Body of pancreas (tissue), 4 donors: ENCODE results near the gene SPC24. TPM values are rescaled to one million over a fixed set of nuclear protein-coding genes. Genes with fewer than 3 reads are reported as not detected.
"Not testable (repeated sequence)": the region's sequence is repeated elsewhere in the genome, so short reads cannot be mapped to it uniquely, and the experiment has no call there.

ENCODE experiments used
- ATAC-seq: fragments of 150-250 bp; one replicate; pipeline ENCODE4 v1.9.1; 2016
- DNase-seq, 4 donors: peaks; one replicate each; pipeline ENCODE4 v3.0.0-alpha.2; 2019
- H3K27ac ChIP-seq, 4 donors: fragments of 200-600 bp; sonication (generic); 1 replicate in 3 of 4; 2 replicates in 1 of 4; pipeline versions ENCODE4 v1.5.1 to v1.6.1; 2016 to 2019; ENCODE audit warnings: mild to moderate bottlenecking in 1 of 4, mixed read lengths in 1 of 4, moderate library complexity in 1 of 4
- H3K27me3 ChIP-seq, 2 donors: fragments of 200-600 bp; sonication (generic); one replicate each; pipeline ENCODE4 v1.6.0; 2016; ENCODE audit warnings: mild to moderate bottlenecking in 1 of 2
- H3K36me3 ChIP-seq, 2 donors: fragments of 200-600 bp; sonication (generic); replicated peaks in 1 of 2; 2 replicates each; pipeline ENCODE4 v1.5.1; 2016; ENCODE audit warnings: low read depth in 2 of 2; ENCODE audit not compliant: insufficient read depth in 1 of 2
- H3K4me1 ChIP-seq: fragments of 200-600 bp; sonication (generic); one replicate; pipeline ENCODE4 v1.6.0; 2016
- H3K4me3 ChIP-seq, 2 donors: fragments of 200-600 bp; sonication (generic); 1 replicate in 1 of 2; 2 replicates in 1 of 2; pipeline ENCODE4 v1.5.1; 2016 to 2019
- H3K9me3 ChIP-seq, 3 donors: fragments of 200-600 bp; sonication (generic); 1 replicate in 2 of 3; 2 replicates in 1 of 3; pipeline ENCODE4 v1.5.1; 2016
- POLR2A ChIP-seq, 3 donors: fragments of 450-650 bp; IDR thresholded peaks; one replicate each; pipeline ENCODE4 v1.6.1; 2016; ENCODE audit warnings: antibody characterized with exemption in 3 of 3, mild to moderate bottlenecking in 2 of 3
- WGBS, 2 donors: methylation state at CpG; one replicate each; pipeline ENCODE4 v1.1.5; 2017; 5-methylcytosine and 5-hydroxymethylcytosine counted together
- intact Hi-C: fragments of 100-400 bp; cut with DNase I; formaldehyde crosslinking; loops from one replicate; pipeline ENCODE4 v1.15.1; 2023
- microRNA-seq, 2 donors: library from miRNA; unstranded; fragments of <30 nt; microRNA quantifications; one replicate each; pipeline ENCODE4, GENCODE V29; 2016; ENCODE audit warnings: borderline number of aligned reads in 2 of 2, borderline replicate concordance in 2 of 2
- total RNA-seq, 2 donors: library from RNA; depleted of rRNA; stranded (reverse); fragments of >200 nt; gene quantifications; one replicate each; pipeline ENCODE4 v1.1.0, GENCODE V29; 2016
- TF ChIP-seq, protein P1 (sequence below), 7 experiments: fragments of 450-650 bp in 4 of 7; fragments of 200-600 bp in 3 of 7; sonication (generic) in 3 of 7; IDR thresholded peaks; one replicate each; pipeline ENCODE4 v1.5.1; 2016 to 2019; ENCODE audit warnings: antibody characterized with exemption in 7 of 7

Gene SPC24
- total RNA-seq, 2 donors from 2014 or later = 1.8 to 6.9 TPM

DNA sequence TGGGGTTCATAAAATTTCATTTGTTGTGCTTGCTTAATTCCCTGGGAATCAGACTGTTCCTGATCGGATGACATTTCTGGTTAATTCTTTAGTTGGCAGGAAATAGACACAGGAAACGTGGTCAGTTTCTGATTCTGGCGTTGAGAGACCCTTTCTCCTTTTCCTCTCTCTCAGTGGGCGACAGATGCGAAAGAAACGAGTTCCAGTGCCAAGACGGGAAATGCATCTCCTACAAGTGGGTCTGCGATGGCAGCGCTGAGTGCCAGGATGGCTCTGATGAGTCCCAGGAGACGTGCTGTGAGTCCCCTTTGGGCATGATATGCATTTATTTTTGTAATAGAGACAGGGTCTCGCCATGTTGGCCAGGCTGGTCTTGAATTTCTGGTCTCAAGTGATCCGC lies 55.5 kb downstream of the SPC24 start:
- Histone ChIP-seq H3K4me1 (peaks cover 16% of the 10 kb centered on the region), H3K27ac (no peak overlapping the region), H3K27me3 (no peaks in the 10 kb centered on the region), H3K36me3 (peaks cover 6 to 21% of the 10 kb centered on the region in 2 donors), H3K9me3 (no peaks in the 10 kb centered on the region), H3K4me3 (no peak overlapping the region)
- ATAC-seq (no peak), DNase-seq (no peak)
- 83 to 88% methylated on average over 12 of the region's 12 CpGs for WGBS, 2 donors
- intact Hi-C loops = loop anchor here (10.0 kb wide), 1 partner anchor 165 kb away; no protein-coding TSS in a partner anchor
- TF ChIP-seq, protein P1, sequence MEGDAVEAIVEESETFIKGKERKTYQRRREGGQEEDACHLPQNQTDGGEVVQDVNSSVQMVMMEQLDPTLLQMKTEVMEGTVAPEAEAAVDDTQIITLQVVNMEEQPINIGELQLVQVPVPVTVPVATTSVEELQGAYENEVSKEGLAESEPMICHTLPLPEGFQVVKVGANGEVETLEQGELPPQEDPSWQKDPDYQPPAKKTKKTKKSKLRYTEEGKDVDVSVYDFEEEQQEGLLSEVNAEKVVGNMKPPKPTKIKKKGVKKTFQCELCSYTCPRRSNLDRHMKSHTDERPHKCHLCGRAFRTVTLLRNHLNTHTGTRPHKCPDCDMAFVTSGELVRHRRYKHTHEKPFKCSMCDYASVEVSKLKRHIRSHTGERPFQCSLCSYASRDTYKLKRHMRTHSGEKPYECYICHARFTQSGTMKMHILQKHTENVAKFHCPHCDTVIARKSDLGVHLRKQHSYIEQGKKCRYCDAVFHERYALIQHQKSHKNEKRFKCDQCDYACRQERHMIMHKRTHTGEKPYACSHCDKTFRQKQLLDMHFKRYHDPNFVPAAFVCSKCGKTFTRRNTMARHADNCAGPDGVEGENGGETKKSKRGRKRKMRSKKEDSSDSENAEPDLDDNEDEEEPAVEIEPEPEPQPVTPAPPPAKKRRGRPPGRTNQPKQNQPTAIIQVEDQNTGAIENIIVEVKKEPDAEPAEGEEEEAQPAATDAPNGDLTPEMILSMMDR (IDR thresholded peaks at IDR 0.05) = no peak
- TF ChIP-seq POLR2A (IDR thresholded peaks at IDR 0.05) = no peak

DNA sequence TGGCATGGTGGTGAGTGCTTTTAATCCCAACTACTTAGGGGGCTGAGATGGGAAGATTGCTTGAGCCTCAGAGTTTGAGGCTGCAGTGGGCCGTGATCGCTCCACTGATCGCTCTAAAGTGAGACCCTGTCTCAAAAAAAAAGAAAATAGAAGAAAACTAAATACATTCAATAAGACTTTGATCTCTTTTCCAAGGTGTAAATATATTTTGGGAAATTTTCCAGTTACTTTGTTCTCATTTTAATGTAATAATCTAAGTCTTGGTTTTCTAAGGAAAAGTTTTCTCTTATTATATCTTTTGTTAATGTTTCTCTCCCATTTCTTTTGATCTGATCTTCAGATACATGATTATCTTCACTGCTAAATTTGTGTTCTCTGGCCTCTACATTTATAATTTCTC lies 56.7 kb downstream of the SPC24 start:
- no peak overlapping the region for H3K27ac ChIP-seq

DNA sequence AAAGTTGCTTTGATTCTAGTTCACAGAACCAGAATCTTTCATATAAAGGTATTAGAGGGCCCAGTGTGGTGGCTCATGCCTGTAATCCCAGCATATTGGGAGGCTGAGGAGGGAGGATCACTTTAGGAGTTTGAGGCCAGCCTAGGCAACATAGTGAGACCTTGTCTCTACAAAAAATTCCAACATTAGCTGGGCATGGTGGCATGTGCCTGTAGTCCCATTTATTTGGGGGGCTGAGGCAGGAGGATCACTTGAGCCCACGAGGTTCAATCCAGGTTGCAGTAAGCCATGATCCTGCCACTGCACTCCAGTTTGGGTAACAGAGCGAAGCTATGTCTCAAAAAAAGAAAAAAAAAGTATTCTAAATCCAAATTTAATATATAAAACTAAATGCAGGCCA lies 57.3 kb downstream of the SPC24 start:
- DNase-seq = no peak
- Histone ChIP-seq H3K4me1 (peaks cover 33% of the 10 kb centered on the region), H3K27me3 (no peaks in the 10 kb centered on the region), H3K27ac (no peak overlapping the region), H3K36me3 (peaks cover 6 to 12% of the 10 kb centered on the region in 2 donors), H3K9me3 (no peaks in the 10 kb centered on the region), H3K4me3 (no peak overlapping the region)
- no peak for ATAC-seq
- intact Hi-C loops = no loop called here
- no peak for TF ChIP-seq POLR2A (IDR thresholded peaks at IDR 0.05)
- TF ChIP-seq, protein P1 (IDR thresholded peaks at IDR 0.05) = no peak
- WGBS, 2 donors = 95% methylated on average over 2 of the region's 2 CpGs

More for the DNA sequence above, 56.7 kb downstream of the SPC24 start:
- Histone ChIP-seq H3K4me1 (peaks cover 28% of the 10 kb centered on the region), H3K36me3 (peaks cover 6 to 16% of the 10 kb centered on the region in 2 donors), H3K9me3 (no peaks in the 10 kb centered on the region), H3K27me3 (no peaks in the 10 kb centered on the region), H3K4me3 (no peak overlapping the region)
- ATAC-seq = no peak
- no peak for DNase-seq
- intact Hi-C loops = no loop called here
- TF ChIP-seq, protein P1 (IDR thresholded peaks at IDR 0.05) = no peak
- no peak for TF ChIP-seq POLR2A (IDR thresholded peaks at IDR 0.05)
- 72 to 94% methylated on average over 3 of the region's 3 CpGs for WGBS, 2 donors

DNA sequence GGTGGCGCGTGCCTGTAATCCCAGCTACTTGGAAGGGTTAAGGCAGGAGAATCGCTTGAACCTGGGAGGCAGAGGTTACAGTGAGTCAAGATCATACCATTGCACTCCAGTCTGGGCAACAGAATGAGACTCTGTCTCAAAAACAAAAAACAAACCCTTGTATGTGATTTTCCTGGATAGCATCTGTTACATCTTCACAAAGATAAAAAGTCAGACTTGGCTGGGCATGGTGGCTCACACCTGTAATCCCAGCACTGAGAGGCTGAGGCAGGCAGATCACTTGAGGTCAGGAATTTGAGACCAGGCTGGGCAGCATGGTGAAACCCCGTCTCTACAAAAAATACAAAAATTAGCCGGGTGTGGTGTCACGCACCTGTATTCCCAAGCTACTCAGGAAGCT lies 58.2 kb downstream of the SPC24 start:
- intact Hi-C loops, H3K4me3 ChIP-seq, H3K36me3 ChIP-seq, H3K27ac ChIP-seq, DNase-seq, ATAC-seq, H3K9me3 ChIP-seq, H3K27me3 ChIP-seq: not testable (repeated sequence)
- peaks cover 43% of the 10 kb centered on the region for H3K4me1 ChIP-seq
- 92 to 99% methylated on average over 6 of the region's 6 CpGs for WGBS, 2 donors

DNA sequence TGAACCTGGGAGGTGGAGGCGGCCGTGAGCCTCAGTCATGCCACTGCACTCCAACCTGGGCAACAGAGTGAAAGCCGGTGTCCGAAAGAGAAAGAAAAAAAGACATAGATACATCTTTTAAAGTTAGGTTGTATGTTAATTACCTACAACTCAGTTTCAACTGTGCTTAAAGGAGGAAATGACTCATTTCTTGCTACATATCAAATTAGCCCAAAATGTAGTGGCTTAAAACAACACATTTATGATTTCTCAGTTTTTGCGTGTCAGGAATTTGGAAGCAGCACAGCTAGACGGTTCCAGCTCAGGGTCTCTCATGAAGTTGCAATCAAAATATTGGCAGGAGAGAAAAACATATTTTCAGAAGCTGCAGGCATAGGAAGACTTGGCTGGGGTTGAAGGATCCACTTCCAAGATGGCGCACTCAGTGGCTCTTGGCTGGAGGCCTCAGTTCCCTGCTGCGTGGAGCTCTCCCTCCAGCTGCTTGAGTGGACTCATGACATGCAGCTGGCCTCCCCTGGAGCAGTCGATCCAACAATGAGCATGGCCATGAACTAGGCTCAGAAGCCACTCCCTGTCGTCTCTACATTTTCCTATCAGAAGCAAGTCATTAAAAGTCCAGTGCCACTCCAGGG lies 59.3 kb downstream of the SPC24 start:
- peaks cover 51% of the 10 kb centered on the region for H3K4me1 ChIP-seq
- H3K36me3 ChIP-seq = no peaks in the 10 kb centered on the region
- no peak for ATAC-seq

More for the DNA sequence above, 59.3 kb downstream of the SPC24 start:
- intact Hi-C loops = no loop called here
- Histone ChIP-seq H3K9me3 (no peaks in the 10 kb centered on the region), H3K4me3 (no peak overlapping the region), H3K27ac (peak overlapping the region; percentile 77 to 99 (median 98)), H3K27me3 (no peaks in the 10 kb centered on the region)
- DNase-seq = peak in 1 of 4 donors; percentile 30
- WGBS, 2 donors = 62 to 78% methylated on average over 10 of the region's 10 CpGs
- TF ChIP-seq, protein P1 (IDR thresholded peaks at IDR 0.05) = no peak
- no peak for TF ChIP-seq POLR2A (IDR thresholded peaks at IDR 0.05)

Small RNA genes within 50 kb of the gene (microRNA-seq; reads per million reads assigned to microRNA genes)
- gene MIR6886 = 0.45 to 1.9 reads per million in 2 donors

Other genes starting within 250 kb of the SPC24 start
- gene YIPF2, start 227.1 kb downstream of the SPC24 start, total RNA-seq = 10 to 100 TPM; 52.7 to 55.3 TPM
- 10 to 100 TPM; 26.5 to 34.6 TPM for gene TIMM29, start 227.0 kb downstream of the SPC24 start, total RNA-seq
- gene SMARCA4, start 194.8 kb downstream of the SPC24 start, total RNA-seq = 100 to 1,000 TPM in 1 of 2 donors, 10 to 100 TPM in 1; 56.3 to 120 TPM
- 100 to 1,000 TPM in 1 of 2 donors, 10 to 100 TPM in 1; 18.9 to 105 TPM for gene LDLR, start 66.3 kb downstream of the SPC24 start, total RNA-seq
- gene KANK2, start 41.8 kb upstream of the SPC24 start, total RNA-seq = 100 to 1,000 TPM; 133 to 165 TPM
- gene ANGPTL8, start 83.8 kb upstream of the SPC24 start, total RNA-seq = not detected
- gene DOCK6, start 106.7 kb upstream of the SPC24 start, total RNA-seq = 10 to 100 TPM; 77.1 to 89.2 TPM
- gene TSPAN16, start 140.4 kb upstream of the SPC24 start, total RNA-seq = not detected
- gene RAB3D, start 183.9 kb upstream of the SPC24 start, total RNA-seq = 10 to 100 TPM; 47.1 to 51.6 TPM
- 100 to 1,000 TPM; 176 to 197 TPM for gene TMEM205, start 190.5 kb upstream of the SPC24 start, total RNA-seq
- gene CCDC159, start 190.7 kb upstream of the SPC24 start, total RNA-seq = 10 to 100 TPM; 26.5 to 32.6 TPM
- 10 to 100 TPM in 1 of 2 donors, 1 to 10 TPM in 1; 9.9 to 30.3 TPM for gene PLPPR2, start 199.7 kb upstream of the SPC24 start, total RNA-seq
- 1 to 10 TPM in 1 of 2 donors, under 1 TPM in 1; 0.78 to 2.0 TPM for gene SWSAP1, start 218.9 kb upstream of the SPC24 start, total RNA-seq
- 10 to 100 TPM; 15.0 to 20.4 TPM for gene EPOR, start 228.5 kb upstream of the SPC24 start, total RNA-seq